ENCODE measurements around the gene GAB1. TPM values are rescaled to one million over a fixed set of nuclear protein-coding genes. Genes with fewer than 3 reads are reported as not detected.

The GAB1 gene
- total RNA-seq, 4 donors from 2014 or later, result 25.7 to 37.6 (median 32.8) TPM

GRCh38 chr4:143358419-143358818, 21.7 kb downstream of the GAB1 start:
- intact Hi-C loops (cut with DNase I), result no loop called here
- no peaks in the 10 kb centered on the region for H3K27me3 ChIP-seq
- peaks cover 12 to 99% (median 61%) of the 10 kb centered on the region in 3 donors for H3K4me1 ChIP-seq
- no peaks in the 10 kb centered on the region for H3K36me3 ChIP-seq
- WGBS, 2 donors, result 37 to 50% methylated on average over 3 of the region's 3 CpGs
- no peaks in the 10 kb centered on the region for H3K9me3 ChIP-seq
- peak overlapping the region; percentile 55 to 90 (median 84) for H3K27ac ChIP-seq
- no peak for DNase-seq
- no peak for TF ChIP-seq POLR2A (IDR thresholded peaks at IDR 0.05)
- peak overlapping the region in 1 of 4 donors; percentile 37 for H3K4me3 ChIP-seq

GRCh38 chr4:143358923-143359643, 22.4 kb downstream of the GAB1 start:
- DNase-seq, result no peak
- TF ChIP-seq CTCF (IDR thresholded peaks at IDR 0.05) (no peak), POLR2A (IDR thresholded peaks at IDR 0.05) (no peak)
- no peaks in the 10 kb centered on the region for H3K36me3 ChIP-seq
- H3K4me3 ChIP-seq, result peak overlapping the region in 3 of 4 donors; percentile 1 to 37 (median 6)
- no peaks in the 10 kb centered on the region for H3K9me3 ChIP-seq
- peaks cover 8 to 99% (median 55%) of the 10 kb centered on the region in 3 donors for H3K4me1 ChIP-seq
- intact Hi-C loops (cut with DNase I), result no loop called here
- WGBS, 2 donors, result 7 to 16% methylated on average over 6 of the region's 6 CpGs
- H3K27ac ChIP-seq, result peak overlapping the region; percentile 78 to 90 (median 84)
- H3K27me3 ChIP-seq, result no peaks in the 10 kb centered on the region

- H3K9me3 ChIP-seq, result no peaks in the 10 kb centered on the region
- peak overlapping the region in 2 of 4 donors; percentile 1 to 37 for H3K4me3 ChIP-seq
- TF ChIP-seq POLR2A (IDR thresholded peaks at IDR 0.05) (no peak), CTCF (IDR thresholded peaks at IDR 0.05) (no peak)
- WGBS, 2 donors, result 31 to 45% methylated on average over 1 of the region's 1 CpG
- peak overlapping the region; percentile 78 to 90 (median 84) for H3K27ac ChIP-seq
- no peaks in the 10 kb centered on the region for H3K27me3 ChIP-seq
- peaks cover 8 to 98% (median 55%) of the 10 kb centered on the region in 3 donors for H3K4me1 ChIP-seq
- no peak for DNase-seq
- H3K36me3 ChIP-seq, result no peaks in the 10 kb centered on the region
- intact Hi-C loops (cut with DNase I), result no loop called here
Observed at GRCh38 chr4:143359644-143360193, 23.0 kb downstream of the GAB1 start.

- Histone ChIP-seq H3K27ac (peak overlapping the region in 3 of 4 donors; percentile 6 to 88 (median 81)), H3K4me1 (peaks cover 8 to 85% (median 42%) of the 10 kb centered on the region in 3 donors), H3K4me3 (no peak overlapping the region), H3K9me3 (no peaks in the 10 kb centered on the region), H3K36me3 (no peaks in the 10 kb centered on the region), H3K27me3 (no peaks in the 10 kb centered on the region)
- WGBS, 2 donors, result 65 to 77% methylated on average over 1 of the region's 1 CpG
- no peak for DNase-seq
- TF ChIP-seq CTCF (IDR thresholded peaks at IDR 0.05) (no peak), POLR2A (IDR thresholded peaks at IDR 0.05) (no peak)
- intact Hi-C loops (cut with DNase I), result no loop called here
Observed at GRCh38 chr4:143360838-143361625, 24.4 kb downstream of the GAB1 start.

GRCh38 chr4:143362349-143363046, 25.8 kb downstream of the GAB1 start:
- H3K4me1 ChIP-seq, result peaks cover 8 to 70% (median 28%) of the 10 kb centered on the region in 3 donors
- 78 to 92% methylated on average over 5 of the region's 5 CpGs for WGBS, 2 donors
- no peak overlapping the region for H3K27ac ChIP-seq
- H3K4me3 ChIP-seq, result no peak overlapping the region
- H3K27me3 ChIP-seq, result no peaks in the 10 kb centered on the region
- TF ChIP-seq POLR2A (IDR thresholded peaks at IDR 0.05) (no peak), CTCF (IDR thresholded peaks at IDR 0.05) (no peak)
- no peaks in the 10 kb centered on the region for H3K36me3 ChIP-seq
- DNase-seq, result no peak
- H3K9me3 ChIP-seq, result no peaks in the 10 kb centered on the region
- intact Hi-C loops (cut with DNase I), result no loop called here

Data from esophagus squamous epithelium (tissue), 5 donors.